Fibroblast of lung (primary cell): ENCODE data around the gene PHB1. TPM values are rescaled to one million over a fixed set of nuclear protein-coding genes. Genes with fewer than 3 reads are reported as not detected.

Experiments
- DNase-seq, 2 donors: peaks; one replicate each; pipeline versions ENCODE4 v3.0.0 to v3.0.0-alpha.2; 2010; ENCODE audit warnings: low read depth in 2 of 2
- H2AFZ ChIP-seq: 2 replicates; pipeline ENCODE4 v1.5.1; 2012; ENCODE audit warnings: low read length, control low read depth, inconsistent platforms
- H3K27ac ChIP-seq: 2 replicates; pipeline ENCODE4 v1.5.1; 2011; ENCODE audit warnings: low read length, control low read depth; ENCODE audit not compliant: insufficient read depth
- H3K27me3 ChIP-seq: 2 replicates; pipeline ENCODE4 v1.5.1; 2011; ENCODE audit warnings: mild to moderate bottlenecking, low read length; ENCODE audit not compliant: control insufficient read depth, insufficient read depth
- H3K36me3 ChIP-seq: 2 replicates; pipeline ENCODE4 v1.5.1; 2011; ENCODE audit warnings: low read length; ENCODE audit not compliant: control insufficient read depth, insufficient read depth
- H3K4me1 ChIP-seq: 2 replicates; pipeline ENCODE4 v1.5.1; 2011; ENCODE audit warnings: low read length; ENCODE audit not compliant: control insufficient read depth, insufficient read depth; ENCODE audit errors: extremely low read depth
- H3K4me2 ChIP-seq: 2 replicates; pipeline ENCODE4 v1.5.1; 2011; ENCODE audit warnings: low read length, control low read depth; ENCODE audit not compliant: insufficient read depth; ENCODE audit errors: extremely low read depth
- H3K4me3 ChIP-seq, 4 experiments: fragments of 200-600 bp in 1 of 4; sonication (generic) in 1 of 4; replicated peaks in 1 of 4; 2 replicates each; pipeline ENCODE4 v1.5.1; 2011 to 2016; ENCODE audit warnings: low read length in 4 of 4, low read depth in 3 of 4, mild to moderate bottlenecking in 3 of 4, control low read depth in 2 of 4, inconsistent platforms in 1 of 4, mixed read lengths in 1 of 4; ENCODE audit not compliant: insufficient read depth in 1 of 4; ENCODE audit errors: control extremely low read depth in 1 of 4
- H3K79me2 ChIP-seq: 2 replicates; pipeline ENCODE4 v1.5.1; 2012; ENCODE audit warnings: mild to moderate bottlenecking, low read length, inconsistent platforms; ENCODE audit not compliant: control insufficient read depth, insufficient read depth
- H3K9ac ChIP-seq: 2 replicates; pipeline ENCODE4 v1.5.1; 2011; ENCODE audit warnings: mild to moderate bottlenecking, low read length, control low read depth; ENCODE audit not compliant: insufficient read depth
- H3K9me3 ChIP-seq: 2 replicates; pipeline ENCODE4 v1.5.1; 2012; ENCODE audit warnings: low read depth, low read length; ENCODE audit not compliant: control insufficient read depth, insufficient read depth
- H4K20me1 ChIP-seq: 2 replicates; pipeline ENCODE4 v1.5.1; 2011; ENCODE audit warnings: low read length; ENCODE audit not compliant: control insufficient read depth, insufficient read depth; ENCODE audit errors: extremely low read depth
- EZH2 ChIP-seq: IDR thresholded peaks from 2 replicates; pipeline ENCODE4 v1.5.1; 2012; ENCODE audit warnings: low read length, control low read depth, mild to moderate bottlenecking; ENCODE audit errors: missing control alignments
- polyA plus RNA-seq, 2 donors: library from polyadenylated mRNA; depleted of rRNA in 1 of 2; stranded (reverse) in 1 of 2; unstranded in 1 of 2; fragments of >200 nt; gene quantifications; 2 replicates each; pipeline ENCODE4 v1.2.1, GENCODE V29; 2011 to 2012; ENCODE audit warnings: missing spikeins in 1 of 2
- total RNA-seq: library from RNA; depleted of rRNA; stranded (reverse); fragments of >200 nt; gene quantifications from 2 replicates; pipeline ENCODE4 v1.2.1, GENCODE V29; 2014
- TF ChIP-seq, protein P1 (sequence below), 2 donors: IDR thresholded peaks in 1 of 2; conservative IDR thresholded peaks in 1 of 2; 1 replicate in 1 of 2; 2 replicates in 1 of 2; pipeline ENCODE4 v1.5.1; 2011 to 2012; ENCODE audit warnings: low read length in 2 of 2, control low read depth in 1 of 2, inconsistent platforms in 1 of 2, low read depth in 1 of 2, mild to moderate bottlenecking in 1 of 2

The PHB1 gene
- total and polyA plus RNA-seq, 2 donors (not counting 1 experiment from before 2014, with no cell fraction given), result 99.6 to 163 TPM

GRCh38 chr17:49437696-49438435, 23.2 kb upstream of the PHB1 start:
- Histone ChIP-seq H3K4me1 (no peaks in the 10 kb centered on the region), H3K9me3 (no peaks in the 10 kb centered on the region), H2AFZ (no peak overlapping the region), H4K20me1 (no peaks in the 10 kb centered on the region), H3K4me3 (no peak overlapping the region), H3K27me3 (peaks cover 20% of the 10 kb centered on the region), H3K36me3 (no peaks in the 10 kb centered on the region), H3K4me2 (no peak overlapping the region), H3K9ac (no peak overlapping the region), H3K79me2 (no peaks in the 10 kb centered on the region), H3K27ac (no peak overlapping the region)
- no peak for TF ChIP-seq EZH2
- TF ChIP-seq, protein P1, sequence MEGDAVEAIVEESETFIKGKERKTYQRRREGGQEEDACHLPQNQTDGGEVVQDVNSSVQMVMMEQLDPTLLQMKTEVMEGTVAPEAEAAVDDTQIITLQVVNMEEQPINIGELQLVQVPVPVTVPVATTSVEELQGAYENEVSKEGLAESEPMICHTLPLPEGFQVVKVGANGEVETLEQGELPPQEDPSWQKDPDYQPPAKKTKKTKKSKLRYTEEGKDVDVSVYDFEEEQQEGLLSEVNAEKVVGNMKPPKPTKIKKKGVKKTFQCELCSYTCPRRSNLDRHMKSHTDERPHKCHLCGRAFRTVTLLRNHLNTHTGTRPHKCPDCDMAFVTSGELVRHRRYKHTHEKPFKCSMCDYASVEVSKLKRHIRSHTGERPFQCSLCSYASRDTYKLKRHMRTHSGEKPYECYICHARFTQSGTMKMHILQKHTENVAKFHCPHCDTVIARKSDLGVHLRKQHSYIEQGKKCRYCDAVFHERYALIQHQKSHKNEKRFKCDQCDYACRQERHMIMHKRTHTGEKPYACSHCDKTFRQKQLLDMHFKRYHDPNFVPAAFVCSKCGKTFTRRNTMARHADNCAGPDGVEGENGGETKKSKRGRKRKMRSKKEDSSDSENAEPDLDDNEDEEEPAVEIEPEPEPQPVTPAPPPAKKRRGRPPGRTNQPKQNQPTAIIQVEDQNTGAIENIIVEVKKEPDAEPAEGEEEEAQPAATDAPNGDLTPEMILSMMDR (conservative IDR thresholded peaks at IDR 0.05 in 1 of 2, IDR thresholded peaks at IDR 0.05 in 1 of 2; ENCODE audit: low read depth in 1 of 2, low read length in 2 of 2), result no peak
- DNase-seq, result no peak

DNA sequence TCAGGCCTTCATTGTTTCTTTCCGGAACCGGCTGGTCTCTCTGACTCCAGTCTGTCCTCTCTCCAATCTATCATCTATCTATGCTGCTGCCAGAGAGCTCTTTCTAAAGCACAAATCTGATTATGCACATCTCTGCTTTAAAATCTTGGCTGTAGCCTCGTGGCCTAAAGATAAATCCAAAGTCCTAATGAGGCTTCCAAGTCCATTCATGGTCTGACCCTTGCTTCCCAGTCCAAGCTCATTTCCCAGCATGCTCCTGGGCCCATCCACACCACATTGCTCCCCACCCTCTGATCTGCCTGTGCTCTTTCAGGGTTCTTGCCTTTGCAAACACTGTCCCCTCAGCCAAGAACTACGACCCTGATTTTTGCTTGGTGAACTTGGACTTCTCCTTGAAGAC, 21.5 kb upstream of the PHB1 start:
- no peak overlapping the region for H3K4me3 ChIP-seq
- H3K4me2 ChIP-seq, result no peak overlapping the region
- no peaks in the 10 kb centered on the region for H3K4me1 ChIP-seq

GRCh38 chr17:49435671-49436029, 21.0 kb upstream of the PHB1 start:
- Histone ChIP-seq H3K36me3 (no peaks in the 10 kb centered on the region), H3K9me3 (no peaks in the 10 kb centered on the region), H3K27ac (no peak overlapping the region), H3K79me2 (no peaks in the 10 kb centered on the region), H4K20me1 (no peaks in the 10 kb centered on the region), H2AFZ (no peak overlapping the region), H3K9ac (no peak overlapping the region), H3K4me1 (no peaks in the 10 kb centered on the region), H3K4me3 (no peak overlapping the region), H3K4me2 (no peak overlapping the region), H3K27me3 (peaks cover 22% of the 10 kb centered on the region)
- TF ChIP-seq, protein P1 (conservative IDR thresholded peaks at IDR 0.05 in 1 of 2, IDR thresholded peaks at IDR 0.05 in 1 of 2; ENCODE audit: low read depth in 1 of 2, low read length in 2 of 2), result no peak
- no peak for TF ChIP-seq EZH2
- DNase-seq, result no peak

More for the DNA sequence above, 21.5 kb upstream of the PHB1 start:
- no peaks in the 10 kb centered on the region for H3K36me3 ChIP-seq
- no peak overlapping the region for H3K9ac ChIP-seq
- H3K27me3 ChIP-seq, result peaks cover 22% of the 10 kb centered on the region
- no peak for DNase-seq
- no peaks in the 10 kb centered on the region for H3K79me2 ChIP-seq
- no peak overlapping the region for H2AFZ ChIP-seq
- no peak overlapping the region for H3K27ac ChIP-seq
- TF ChIP-seq, protein P1 (conservative IDR thresholded peaks at IDR 0.05 in 1 of 2, IDR thresholded peaks at IDR 0.05 in 1 of 2; ENCODE audit: low read depth in 1 of 2, low read length in 2 of 2), result no peak
- no peak for TF ChIP-seq EZH2
- H3K9me3 ChIP-seq, result no peaks in the 10 kb centered on the region
- H4K20me1 ChIP-seq, result no peaks in the 10 kb centered on the region
